Ishikawa (cell line): Measurements from ENCODE around the gene KIAA1671.

ENCODE experiments used
- CEBPB ChIP-seq: IDR thresholded peaks from 2 replicates; pipeline ENCODE4 v1.6.1; 2012
- CREB1 ChIP-seq: IDR thresholded peaks from 2 replicates; pipeline ENCODE4 v1.6.1; 2012; ENCODE audit warnings: low read depth
- EGR1 ChIP-seq: IDR thresholded peaks from 2 replicates; pipeline ENCODE4 v1.6.1; 2012
- EP300 ChIP-seq: IDR thresholded peaks from 2 replicates; pipeline ENCODE4 v1.6.1; 2012; ENCODE audit warnings: borderline replicate concordance
- FOXM1 ChIP-seq: IDR thresholded peaks from 2 replicates; pipeline ENCODE4 v1.6.1; 2012; ENCODE audit warnings: low read depth, borderline replicate concordance
- MAX ChIP-seq: IDR thresholded peaks from 2 replicates; pipeline ENCODE4 v1.6.1; 2012
- NFIC ChIP-seq: IDR thresholded peaks from 2 replicates; pipeline ENCODE4 v1.6.1; 2012
- RAD21 ChIP-seq: IDR thresholded peaks from 2 replicates; pipeline ENCODE4 v1.6.1; 2012; ENCODE audit warnings: low read depth
- REST ChIP-seq: IDR thresholded peaks from 2 replicates; pipeline ENCODE4 v1.6.1; 2012; ENCODE audit warnings: low read depth, mild to moderate bottlenecking
- TAF1 ChIP-seq: IDR thresholded peaks from 2 replicates; pipeline ENCODE4 v1.6.1; 2012; ENCODE audit warnings: low read depth, mild to moderate bottlenecking
- TCF12 ChIP-seq: IDR thresholded peaks from 2 replicates; pipeline ENCODE4 v1.6.1; 2012; ENCODE audit warnings: low read depth
- TEAD4 ChIP-seq: IDR thresholded peaks from 2 replicates; pipeline ENCODE4 v1.6.1; 2012
- USF1 ChIP-seq: IDR thresholded peaks from 2 replicates; pipeline ENCODE4 v1.6.1; 2012
- YY1 ChIP-seq: IDR thresholded peaks from 2 replicates; pipeline ENCODE4 v1.6.1; 2012; ENCODE audit warnings: low read depth
- ZBTB7A ChIP-seq: IDR thresholded peaks from 2 replicates; pipeline ENCODE4 v1.6.1; 2012; ENCODE audit warnings: low read depth

KIAA1671 gene

GRCh38 chr22:25018009-25018408 lies 65.5 kb downstream of the KIAA1671 start:
- TF ChIP-seq CEBPB (no peak), NFIC (no peak), TAF1 (no peak), YY1 (no peak), ZBTB7A (no peak)

- TF ChIP-seq RAD21 = no peak
- TF ChIP-seq CREB1 = no peak
- TF ChIP-seq MAX = no peak
- TF ChIP-seq NFIC = no peak
- no peak for TF ChIP-seq TCF12
- no peak for TF ChIP-seq TAF1
- no peak for TF ChIP-seq CEBPB
- no peak for TF ChIP-seq FOXM1
- TF ChIP-seq YY1 = no peak
Observed at GRCh38 chr22:25019427-25020184, 67.1 kb downstream of the KIAA1671 start.

GRCh38 chr22:25021409-25021808 lies 68.9 kb downstream of the KIAA1671 start:
- TF ChIP-seq TEAD4 (no peak), EGR1 (no peak), USF1 (no peak)

- TF ChIP-seq TCF12 = no peak
- no peak for TF ChIP-seq USF1
- no peak for TF ChIP-seq TAF1
- no peak for TF ChIP-seq NFIC
- no peak for TF ChIP-seq REST
Observed at GRCh38 chr22:25021976-25022711, 69.6 kb downstream of the KIAA1671 start.

GRCh38 chr22:25023879-25024278 lies 71.4 kb downstream of the KIAA1671 start:
- TF ChIP-seq ZBTB7A = no peak
- TF ChIP-seq YY1 = no peak
- no peak for TF ChIP-seq MAX
- no peak for TF ChIP-seq RAD21
- no peak for TF ChIP-seq NFIC
- TF ChIP-seq TCF12 = no peak
- no peak for TF ChIP-seq REST
- no peak for TF ChIP-seq EGR1
- no peak for TF ChIP-seq TEAD4
- TF ChIP-seq CREB1 = no peak
- TF ChIP-seq USF1 = no peak
- TF ChIP-seq EP300 = no peak
- no peak for TF ChIP-seq CEBPB
- no peak for TF ChIP-seq TAF1
- no peak for TF ChIP-seq FOXM1

GRCh38 chr22:25024895-25025294 lies 72.4 kb downstream of the KIAA1671 start:
- TF ChIP-seq TAF1 (no peak), USF1 (no peak), YY1 (no peak), REST (no peak), TCF12 (no peak), TEAD4 (no peak), CREB1 (no peak), RAD21 (no peak), CEBPB (no peak), EGR1 (no peak), ZBTB7A (no peak), NFIC (no peak)
